NCI-H1694 treated with DMSO at 0.1 percent for 48 hours (cell line): ENCODE measurements around the gene SCAPER.
"Not testable (repeated sequence)": the region's sequence is repeated elsewhere in the genome, so short reads cannot be mapped to it uniquely, and the experiment has no call there.

Experiments used
- DNase-seq: peaks from one replicate; lab custom pipeline; 2025; lab: John Stamatoyannopoulos, UW

The SCAPER gene

DNA sequence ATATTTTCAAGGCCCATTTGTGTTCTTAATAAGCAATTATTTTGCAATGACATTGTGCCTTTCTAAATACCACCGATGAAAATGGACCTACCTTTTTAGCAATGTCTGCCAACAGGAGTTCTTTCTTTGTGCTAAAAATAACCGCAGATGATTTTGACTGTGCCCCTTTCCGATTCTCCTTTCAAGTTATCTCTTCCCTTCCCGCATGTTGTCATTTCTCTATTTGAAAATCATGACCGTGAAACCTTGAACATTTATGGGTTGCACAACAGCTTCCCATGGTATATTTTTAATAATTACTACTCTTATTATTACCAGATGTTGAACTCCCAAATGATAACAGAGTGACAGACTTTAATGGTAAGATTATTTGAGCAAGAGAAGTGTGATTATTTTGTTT lies 583.5 kb downstream of the SCAPER start:
- no peak for DNase-seq

DNA sequence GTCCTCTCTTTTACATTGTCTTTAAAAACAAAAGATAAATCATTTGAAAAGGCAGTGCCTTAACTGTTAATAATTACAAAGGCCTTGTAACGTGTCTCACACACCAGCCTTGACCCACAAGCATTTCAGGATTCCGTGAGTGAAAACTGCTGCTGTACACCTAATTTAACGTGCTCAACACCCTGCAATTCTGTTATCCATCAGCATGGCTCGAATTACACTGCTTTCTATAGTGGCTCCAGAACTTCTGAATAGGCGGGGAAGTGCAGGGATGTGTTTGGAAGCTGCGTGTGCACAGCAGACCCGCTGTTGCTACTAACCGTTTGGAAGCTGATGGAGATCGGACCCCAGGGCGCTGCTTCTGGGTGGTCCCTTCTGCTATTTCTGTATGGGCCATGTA lies 584.0 kb downstream of the SCAPER start:
- DNase-seq = no peak

DNA sequence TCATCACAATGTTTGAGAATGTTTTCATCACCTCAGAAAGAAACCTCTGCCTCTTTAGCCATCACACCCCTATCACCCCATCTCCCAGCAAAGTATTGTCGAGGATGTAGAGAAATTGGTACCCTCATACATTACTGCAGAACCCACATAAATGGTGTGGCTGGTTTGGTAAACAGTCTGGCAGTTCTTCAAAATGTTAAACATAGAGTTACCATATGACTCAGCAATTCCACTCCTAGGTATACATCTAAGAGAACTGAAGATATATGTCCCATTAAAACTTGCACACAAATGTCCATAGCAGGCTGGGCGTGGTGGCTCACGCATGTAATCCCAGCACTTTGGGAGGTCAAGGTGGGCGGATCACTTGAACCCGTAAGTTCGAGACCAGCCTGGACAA lies 585.1 kb downstream of the SCAPER start:
- no peak for DNase-seq

DNA sequence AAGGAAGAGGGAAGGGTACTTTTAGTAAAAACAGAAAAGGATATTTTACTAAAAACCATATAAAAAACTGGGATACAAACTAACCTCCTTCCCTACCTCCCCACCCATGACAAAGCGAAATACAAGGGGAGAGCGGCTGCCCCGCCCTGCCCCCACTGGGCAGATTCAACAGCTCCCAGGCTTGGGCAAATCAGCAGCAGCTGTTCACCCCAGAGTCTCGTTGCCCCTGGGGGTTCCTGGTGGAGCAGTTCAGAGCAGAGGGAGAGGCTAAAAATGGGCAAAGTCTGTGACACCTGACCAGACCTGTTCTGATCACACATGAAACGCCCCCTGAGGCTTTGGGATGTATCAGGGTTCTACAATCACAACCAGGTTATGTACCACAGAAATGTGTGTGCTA lies 591.4 kb downstream of the SCAPER start:
- DNase-seq = no peak

DNA sequence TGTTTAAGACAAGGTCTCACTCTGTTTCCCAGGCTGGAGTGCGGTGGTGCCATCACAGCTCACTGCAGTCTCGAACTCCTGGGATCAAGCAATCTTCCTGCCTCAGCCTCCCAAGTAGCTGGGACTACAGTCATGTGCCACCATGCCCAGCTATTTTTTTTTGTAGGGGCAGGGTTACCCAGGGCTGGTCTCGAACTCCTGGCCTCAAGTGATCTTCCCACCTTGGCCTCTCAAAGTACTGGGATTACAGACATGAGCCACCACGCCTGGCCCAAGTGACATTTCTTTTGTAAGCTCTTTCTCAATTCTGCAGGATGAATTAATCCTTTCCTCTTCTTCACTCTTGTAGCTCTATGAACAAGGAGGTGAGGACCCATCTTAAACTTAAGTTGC lies 592.0 kb downstream of the SCAPER start:
- DNase-seq = not testable (repeated sequence)

DNA sequence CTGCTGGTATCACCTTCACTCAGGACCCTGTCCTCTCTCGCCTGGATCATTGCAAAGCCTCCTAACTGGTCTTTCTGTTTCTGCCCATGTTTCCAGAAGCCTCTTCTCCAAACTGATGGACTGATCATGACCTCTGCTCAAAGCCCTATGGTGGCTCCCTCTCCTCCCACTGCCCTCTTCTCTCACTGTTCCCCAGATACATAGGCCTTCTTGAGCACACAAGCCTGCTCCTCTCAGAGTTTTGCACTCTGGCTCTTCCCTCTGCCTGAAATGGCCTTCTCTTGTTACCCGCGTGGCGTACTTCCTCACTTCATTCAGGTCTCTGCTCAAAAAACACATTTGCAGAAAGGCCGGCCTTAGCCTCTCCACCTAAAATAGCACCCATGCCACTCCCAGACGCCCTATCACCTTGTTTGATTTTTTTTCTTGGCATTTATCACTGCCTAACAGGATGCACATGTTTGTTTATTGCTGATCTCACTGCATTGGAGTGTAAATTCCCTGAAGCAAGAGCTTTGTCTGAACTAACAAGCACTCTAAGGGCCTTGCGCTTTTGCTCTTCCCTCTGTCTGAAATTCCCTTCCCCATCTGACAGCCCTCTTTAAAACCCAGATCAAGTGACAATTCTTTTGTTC lies 592.5 kb downstream of the SCAPER start:
- no peak for DNase-seq

DNA sequence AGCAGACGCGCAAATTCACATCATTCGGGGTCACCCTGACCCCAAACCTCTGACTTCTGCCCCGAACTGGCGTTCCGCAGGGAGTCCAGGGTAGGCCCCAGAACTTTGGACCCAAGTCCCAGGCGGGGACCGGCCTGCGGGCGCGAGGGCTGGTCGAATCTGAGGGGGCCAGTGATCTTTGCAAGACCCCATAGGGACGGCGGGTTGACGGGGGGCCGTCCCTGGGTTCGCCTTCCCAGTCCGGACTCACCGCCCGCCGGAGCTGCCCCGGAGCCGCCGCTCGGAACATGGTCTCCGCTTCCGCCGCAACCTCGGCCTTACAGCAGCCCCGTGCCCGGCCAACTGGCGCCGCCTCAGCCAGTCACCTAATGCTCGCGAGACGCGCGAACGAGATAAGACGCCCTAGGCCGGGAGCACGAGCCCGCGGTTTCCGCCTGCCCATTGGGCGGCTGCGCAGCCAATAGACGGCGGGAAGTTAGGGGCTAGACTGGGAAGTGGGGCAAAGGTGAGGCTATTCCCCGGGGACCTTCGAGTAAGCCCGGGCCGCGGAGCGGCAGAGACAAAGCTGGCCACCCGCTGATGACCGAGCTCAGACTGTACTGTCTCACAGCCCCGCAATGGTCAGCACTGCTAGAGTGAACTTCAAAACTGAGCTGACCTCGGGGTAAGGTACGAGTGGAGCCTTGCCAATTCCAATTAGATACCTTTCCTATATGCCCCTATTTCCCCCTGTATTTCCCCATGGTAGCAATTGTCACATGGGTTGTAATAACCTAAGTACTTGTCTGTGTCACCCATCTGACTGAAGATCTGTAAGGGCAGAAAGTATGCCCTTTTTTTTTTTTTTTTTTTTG lies 593.8 kb downstream of the SCAPER start, which contains the start of gene ETFA:
Gene ETFA (minus strand): TSS at position 370 of the 854 bp plus-strand sequence. CDS start 81 bp downstream, at position 289.
- DNase-seq = peak; percentile 84

DNA sequence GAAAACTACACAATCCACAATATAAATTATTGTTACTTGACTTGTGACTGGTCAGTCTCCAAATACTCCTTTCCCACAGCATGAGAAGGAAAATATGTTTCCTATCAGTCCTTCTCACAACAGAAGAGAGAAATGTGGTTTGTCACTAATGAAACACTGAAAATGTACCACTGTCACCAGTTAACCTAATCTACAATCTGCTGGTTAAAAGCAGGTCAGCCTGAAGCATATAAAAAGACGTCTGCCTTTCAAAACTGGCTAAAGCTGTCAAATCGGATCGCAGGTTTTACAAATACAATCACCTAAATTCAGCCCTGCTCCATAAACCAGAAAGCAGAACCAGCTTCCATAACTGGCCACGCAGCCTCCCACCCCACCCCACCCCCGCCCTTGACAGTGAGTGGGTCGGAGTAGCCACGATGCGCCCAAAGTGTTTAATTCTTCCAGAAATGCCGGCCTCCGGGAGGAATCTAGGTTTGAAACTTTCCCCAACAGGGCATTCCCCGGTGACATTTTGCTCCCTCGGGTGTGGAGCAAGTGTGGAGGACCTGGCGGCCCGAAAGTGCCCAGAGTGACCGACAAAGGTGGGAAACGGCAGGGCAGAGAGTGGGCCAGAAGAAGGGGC lies 594.6 kb downstream of the SCAPER start:
- DNase-seq = peak; percentile 2

DNA sequence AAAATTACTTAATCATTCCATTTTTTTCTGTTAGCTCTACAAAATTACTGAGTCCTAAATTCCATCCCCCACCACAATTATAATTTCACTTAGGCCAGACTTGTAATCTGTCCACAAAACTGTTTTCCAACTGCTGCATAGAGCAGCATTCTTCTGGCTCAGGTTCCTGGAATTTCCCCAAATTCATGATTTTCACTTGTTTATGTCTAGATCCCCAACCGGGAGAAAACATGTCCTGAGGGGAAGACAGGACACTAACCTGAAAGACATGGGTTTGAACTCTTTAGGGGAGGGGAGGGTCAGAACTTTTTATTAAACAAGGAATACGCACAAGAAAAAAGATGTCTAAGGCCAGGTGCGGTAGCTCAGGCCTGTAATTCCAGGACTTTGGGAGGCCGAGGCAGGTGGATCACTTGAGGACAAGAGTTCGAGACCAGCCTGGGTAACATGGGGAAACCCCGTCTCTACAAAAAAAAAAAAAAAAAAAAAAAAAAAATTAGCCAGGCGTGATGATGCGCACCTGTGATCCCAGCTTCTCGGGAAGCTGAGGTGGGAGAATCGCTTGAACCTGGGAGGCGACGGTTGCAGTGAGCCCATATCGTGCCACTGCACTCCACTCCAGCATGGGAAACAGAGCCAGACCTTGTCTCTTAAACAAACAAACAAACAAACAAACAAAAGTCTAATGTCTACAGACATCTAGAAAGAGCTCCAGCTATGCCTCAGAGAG lies 595.4 kb downstream of the SCAPER start:
- no peak for DNase-seq

DNA sequence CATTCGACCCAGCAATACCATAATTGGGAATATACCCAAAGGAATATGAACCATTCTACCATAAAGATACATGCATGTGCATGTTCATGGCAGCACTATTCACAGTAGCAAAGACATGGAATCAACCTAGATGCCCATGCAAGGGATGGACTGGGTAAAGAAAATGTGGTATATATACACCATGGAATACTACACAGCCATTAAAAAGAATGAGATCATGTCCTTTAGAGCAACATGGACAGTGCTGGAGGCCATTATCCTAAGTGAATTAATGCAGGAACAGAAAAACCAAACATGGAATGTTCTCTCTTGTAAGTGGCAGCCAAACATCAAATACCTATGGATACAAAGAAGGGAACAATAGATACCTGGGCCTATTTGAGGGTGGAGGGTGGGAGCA lies 601.2 kb downstream of the SCAPER start:
- no peak for DNase-seq

DNA sequence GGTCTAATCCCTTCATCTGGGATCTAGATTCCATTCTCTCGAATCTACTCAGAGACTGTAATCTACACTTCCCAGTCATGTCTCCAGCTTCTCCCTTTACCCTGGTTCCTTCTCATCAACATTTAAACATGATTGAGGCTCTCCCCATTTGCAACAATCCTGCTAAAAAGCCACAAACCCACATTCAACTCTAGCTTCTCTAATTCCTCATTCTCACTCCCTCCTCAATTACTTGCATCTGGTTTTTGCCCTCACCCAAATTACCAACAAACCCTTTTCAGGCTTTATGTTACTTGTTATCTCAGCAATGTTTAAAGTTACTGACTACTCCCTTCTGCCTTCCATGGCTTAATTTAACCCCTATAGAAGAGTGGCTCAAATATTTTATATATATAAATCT lies 605.4 kb downstream of the SCAPER start:
- DNase-seq = no peak

DNA sequence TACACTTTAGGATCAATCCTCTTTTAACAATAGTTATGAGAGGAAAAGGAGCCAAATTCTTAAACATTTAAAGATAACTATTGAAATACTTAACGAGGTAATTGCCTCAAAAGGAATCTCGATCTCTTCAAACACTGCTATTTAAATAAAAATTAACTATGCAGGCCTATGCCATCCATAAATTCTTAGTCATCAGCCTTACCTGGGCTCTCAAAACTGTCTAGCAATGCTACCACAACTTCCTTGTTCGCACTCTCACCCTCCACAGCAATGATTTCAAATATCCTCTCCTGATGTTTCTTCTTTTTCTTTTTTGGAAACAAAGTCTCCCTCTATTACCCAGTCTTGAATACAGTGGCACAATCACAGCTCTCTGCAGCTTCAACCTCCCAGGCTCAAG lies 606.2 kb downstream of the SCAPER start:
- no peak for DNase-seq

DNA sequence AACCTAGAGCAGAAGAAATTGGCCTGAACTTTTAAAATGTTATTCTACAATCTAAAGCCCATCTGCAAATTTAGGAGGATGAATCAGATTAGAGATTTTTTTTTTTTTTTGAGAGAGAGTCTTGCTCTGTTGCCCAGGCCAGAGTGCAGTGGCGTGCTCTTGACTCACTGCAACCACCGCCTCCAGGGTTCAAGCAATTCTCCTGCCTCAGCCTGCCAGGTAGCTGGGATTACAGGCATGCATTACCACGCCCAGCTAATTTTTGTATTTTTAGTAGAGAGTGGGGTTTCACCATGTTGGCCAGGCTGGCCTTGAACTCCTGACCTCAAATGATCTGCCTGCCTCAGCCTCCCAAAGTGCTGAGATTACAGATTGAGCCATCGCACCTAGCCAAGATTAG lies 607.2 kb downstream of the SCAPER start:
- not testable (repeated sequence) for DNase-seq
